GM12864 (cell line): Measurements from ENCODE around the gene A4GNT.

Experiments
- DNase-seq: peaks from one replicate; pipeline ENCODE4 v3.0.0-alpha.2; 2011; ENCODE audit warnings: low read depth
- H3K4me3 ChIP-seq: 2 replicates; pipeline ENCODE4 v1.5.1; 2011; ENCODE audit warnings: mild to moderate bottlenecking, low read depth, low read length, control low read depth
- TF ChIP-seq, protein P1 (sequence below): IDR thresholded peaks from 2 replicates; pipeline ENCODE4 v1.5.1; 2011; ENCODE audit warnings: low read depth, mild to moderate bottlenecking, moderate library complexity, low read length, control low read depth, inconsistent platforms; ENCODE audit errors: missing control alignments

Gene A4GNT

GRCh38 chr3:138132239-138132638, at the start of gene A4GNT:
TSS of gene A4GNT (minus strand) at chr3:138132390. CDS start at chr3:138131256, 1,134 bp downstream.
- no peak for DNase-seq
- H3K4me3 ChIP-seq, result no peak within 1 kb of the TSS
- TF ChIP-seq, protein P1, sequence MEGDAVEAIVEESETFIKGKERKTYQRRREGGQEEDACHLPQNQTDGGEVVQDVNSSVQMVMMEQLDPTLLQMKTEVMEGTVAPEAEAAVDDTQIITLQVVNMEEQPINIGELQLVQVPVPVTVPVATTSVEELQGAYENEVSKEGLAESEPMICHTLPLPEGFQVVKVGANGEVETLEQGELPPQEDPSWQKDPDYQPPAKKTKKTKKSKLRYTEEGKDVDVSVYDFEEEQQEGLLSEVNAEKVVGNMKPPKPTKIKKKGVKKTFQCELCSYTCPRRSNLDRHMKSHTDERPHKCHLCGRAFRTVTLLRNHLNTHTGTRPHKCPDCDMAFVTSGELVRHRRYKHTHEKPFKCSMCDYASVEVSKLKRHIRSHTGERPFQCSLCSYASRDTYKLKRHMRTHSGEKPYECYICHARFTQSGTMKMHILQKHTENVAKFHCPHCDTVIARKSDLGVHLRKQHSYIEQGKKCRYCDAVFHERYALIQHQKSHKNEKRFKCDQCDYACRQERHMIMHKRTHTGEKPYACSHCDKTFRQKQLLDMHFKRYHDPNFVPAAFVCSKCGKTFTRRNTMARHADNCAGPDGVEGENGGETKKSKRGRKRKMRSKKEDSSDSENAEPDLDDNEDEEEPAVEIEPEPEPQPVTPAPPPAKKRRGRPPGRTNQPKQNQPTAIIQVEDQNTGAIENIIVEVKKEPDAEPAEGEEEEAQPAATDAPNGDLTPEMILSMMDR, result no peak

DNA sequence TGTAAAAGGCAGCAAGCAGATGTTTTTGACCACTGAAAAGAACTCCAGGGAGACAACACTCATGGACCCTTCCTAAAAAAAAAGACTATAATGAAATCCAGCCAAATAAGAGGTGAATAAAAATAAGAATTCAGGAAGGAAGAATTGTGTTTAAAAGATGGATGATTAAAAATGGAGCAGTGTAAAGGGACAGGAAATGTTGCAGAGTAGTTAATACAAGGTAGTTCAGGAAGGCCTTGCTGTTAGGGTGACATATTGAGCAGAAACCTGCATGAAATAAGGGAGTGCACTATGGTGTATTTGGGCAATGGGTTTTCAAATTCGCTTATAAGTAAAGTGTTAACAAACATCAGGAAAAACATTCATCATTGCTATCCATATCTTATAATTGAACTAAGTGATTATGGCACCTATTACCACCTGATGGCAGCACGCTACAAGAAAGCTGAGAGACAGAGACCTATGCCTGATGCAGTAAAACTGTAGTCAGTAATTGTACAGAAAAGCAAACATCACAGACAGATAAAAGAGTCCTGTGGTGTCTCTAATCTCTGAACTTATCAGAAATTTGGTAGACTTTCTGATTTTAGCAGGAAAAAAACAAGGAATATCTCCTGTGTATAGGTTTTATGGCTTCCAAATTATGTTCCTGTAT, 48.3 kb upstream of the A4GNT start:
- no peak for DNase-seq
- no peak overlapping the region for H3K4me3 ChIP-seq
- TF ChIP-seq, protein P1, result peak; percentile 42

GRCh38 chr3:138174421-138175131, 42.4 kb upstream of the A4GNT start, which contains the start of gene DBR1:
TSS of gene DBR1 (minus strand) at chr3:138174921. CDS start at chr3:138174795, 126 bp downstream.
- peak; percentile 70 for DNase-seq
- TF ChIP-seq, protein P1, result no peak
- H3K4me3 ChIP-seq, result peak within 1 kb of the TSS; percentile 78

DNA sequence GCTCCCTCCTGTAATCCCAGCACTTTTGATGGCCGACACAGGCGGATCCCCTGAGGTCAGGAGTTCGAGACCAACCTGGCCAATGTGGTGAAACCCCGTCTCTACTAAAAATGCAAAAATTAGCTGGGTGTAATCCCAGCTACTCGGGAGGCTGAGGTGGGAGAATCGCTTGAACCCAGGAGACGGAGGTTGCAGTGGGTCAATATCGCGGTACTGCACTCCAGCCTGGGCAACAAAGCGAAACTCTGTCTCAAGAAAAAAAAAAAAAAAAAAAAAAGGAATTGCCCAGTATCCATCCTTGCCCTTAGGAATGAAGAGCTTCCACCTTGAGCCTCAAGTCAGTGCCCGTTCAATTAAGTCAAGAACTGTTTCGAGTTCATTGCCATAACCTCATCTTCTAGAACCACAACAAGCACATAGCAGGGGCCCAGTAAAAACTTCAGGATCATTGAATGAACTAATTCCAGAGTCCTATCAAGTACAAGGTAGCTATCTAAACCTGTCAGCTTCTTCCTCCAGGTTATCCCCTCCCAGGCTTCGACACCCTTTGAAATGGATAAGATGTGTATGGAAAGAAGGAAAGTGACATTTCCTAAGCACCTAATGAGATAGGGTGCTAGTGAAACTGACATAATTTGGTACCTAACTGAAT, 41.7 kb upstream of the A4GNT start:
- TF ChIP-seq, protein P1, result no peak
- no peak for DNase-seq
- peak overlapping the region; percentile 78 for H3K4me3 ChIP-seq

DNA sequence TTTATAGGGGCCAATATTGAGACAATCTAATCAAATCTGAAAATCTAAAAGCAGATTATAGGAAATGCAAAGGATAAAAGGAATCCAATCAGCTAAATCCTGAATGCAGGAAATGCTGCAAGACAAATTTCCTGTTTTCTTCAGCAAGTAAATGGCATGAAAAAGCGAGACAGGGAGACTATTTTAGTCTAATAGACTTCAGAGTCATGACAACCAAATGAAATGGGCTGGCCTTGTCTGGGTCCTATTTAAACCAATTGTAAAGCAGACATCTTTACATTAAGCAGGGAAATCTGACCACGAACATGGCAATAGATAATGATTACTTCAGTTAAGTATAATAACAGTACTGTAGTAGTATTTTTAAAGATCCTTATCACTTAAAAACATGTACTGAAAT, 40.4 kb upstream of the A4GNT start:
- TF ChIP-seq, protein P1, result no peak
- no peak for DNase-seq
- H3K4me3 ChIP-seq, result no peak overlapping the region

DNA sequence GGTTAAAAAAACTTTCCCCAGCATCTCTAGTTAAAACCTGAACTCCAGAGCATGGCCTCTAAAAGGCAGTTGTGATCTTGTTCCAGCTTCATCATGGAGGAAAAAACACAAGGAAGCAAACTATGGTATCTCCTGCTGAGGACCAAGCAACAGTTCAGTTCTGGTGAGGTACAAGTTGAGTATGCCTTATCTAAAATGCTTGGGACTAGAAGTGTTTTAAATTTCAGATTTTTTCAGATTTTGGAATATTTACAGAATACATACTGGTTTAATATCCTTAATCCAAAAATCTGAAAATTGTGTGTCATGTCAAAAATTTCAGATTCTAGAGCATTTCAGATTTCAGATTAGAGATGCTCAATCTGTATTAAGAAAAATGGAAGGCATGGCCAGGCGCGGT, 32.9 kb upstream of the A4GNT start:
- TF ChIP-seq, protein P1, result no peak
- no peak for DNase-seq
- H3K4me3 ChIP-seq, result no peak overlapping the region
